HEK293 (cell line): ENCODE data around the gene TTC23.

ENCODE experiments used
- CTCF ChIP-seq: fragments of 450-650 bp; formaldehyde crosslinking; IDR thresholded peaks from 2 replicates; pipeline ENCODE4 v1.5.1; 2016; ENCODE audit warnings: missing biosample characterization, missing genetic modification characterization
- MYNN ChIP-seq: fragments of 450-650 bp; formaldehyde crosslinking; IDR thresholded peaks from 2 replicates; pipeline ENCODE4 v1.5.1; 2016; ENCODE audit warnings: missing biosample characterization, missing genetic modification characterization, borderline replicate concordance
- ZBTB11 ChIP-seq: fragments of 450-650 bp; formaldehyde crosslinking; conservative IDR thresholded peaks from 2 replicates; pipeline ENCODE4 v1.5.1; 2016; ENCODE audit warnings: low read depth, missing biosample characterization, missing genetic modification characterization
- ZBTB21 ChIP-seq: fragments of 450-650 bp; formaldehyde crosslinking; IDR thresholded peaks from 2 replicates; pipeline ENCODE4 v1.5.1; 2017; ENCODE audit warnings: missing biosample characterization, missing genetic modification characterization
- ZNF133 ChIP-seq: fragments of 450-650 bp; formaldehyde crosslinking; IDR thresholded peaks from 2 replicates; pipeline ENCODE4 v1.5.1; 2016; ENCODE audit warnings: missing biosample characterization, missing genetic modification characterization
- ZNF140 ChIP-seq: fragments of 450-650 bp; formaldehyde crosslinking; IDR thresholded peaks from 2 replicates; pipeline ENCODE4 v1.5.1; 2016; ENCODE audit warnings: missing biosample characterization, missing genetic modification characterization
- ZNF184 ChIP-seq: fragments of 450-650 bp; IDR thresholded peaks from 2 replicates; pipeline ENCODE4 v1.5.1; 2018; ENCODE audit warnings: missing biosample characterization, mild to moderate bottlenecking, missing genetic modification characterization
- ZNF394 ChIP-seq: fragments of 450-650 bp; formaldehyde crosslinking; IDR thresholded peaks from 2 replicates; pipeline ENCODE4 v1.5.1; 2016; ENCODE audit warnings: missing biosample characterization, missing genetic modification characterization, mild to moderate bottlenecking, moderate library complexity, borderline replicate concordance
- ZNF513 ChIP-seq: fragments of 450-650 bp; IDR thresholded peaks from 2 replicates; pipeline ENCODE4 v1.5.1; 2018; ENCODE audit warnings: missing biosample characterization, missing genetic modification characterization
- ZNF768 ChIP-seq: fragments of 450-650 bp; formaldehyde crosslinking; IDR thresholded peaks from 2 replicates; pipeline ENCODE4 v1.5.1; 2018; ENCODE audit warnings: missing biosample characterization, mild to moderate bottlenecking, missing genetic modification characterization

GRCh38 chr15:99153026-99153535, 96.3 kb downstream of the TTC23 start:
- no peak for TF ChIP-seq CTCF
- no peak for TF ChIP-seq ZNF768 (tag by site-specific recombination)
- no peak for TF ChIP-seq ZNF513 (tag by site-specific recombination)
- no peak for TF ChIP-seq ZBTB21 (tag by site-specific recombination)
- no peak for TF ChIP-seq MYNN (tag by site-specific recombination)
- TF ChIP-seq ZNF184, result no peak
- no peak for TF ChIP-seq ZBTB11
- TF ChIP-seq ZNF133, result no peak
- TF ChIP-seq ZNF140 (tag by site-specific recombination), result no peak
- TF ChIP-seq ZNF394 (tag by site-specific recombination), result no peak
